ENCODE measurements around the gene DGKI. TPM values are rescaled to one million over a fixed set of nuclear protein-coding genes. Genes with fewer than 3 reads are reported as not detected.

The DGKI gene
- total RNA-seq, 5 donors from 2014 or later (not counting 1 experiment from before 2014, with no cell fraction given) = not detected

GRCh38 chr7:137482466-137482865, 364.3 kb downstream of the DGKI start:
- Histone ChIP-seq H3K4me1 (ENCODE audit: control insufficient read depth in 1 of 2, extremely low read depth in 1 of 2, insufficient read depth in 2 of 2, low read length in 2 of 2) (no peaks in the 10 kb centered on the region), H3K27me3 (replicated peaks in 1 of 2; ENCODE audit: control insufficient read depth in 2 of 2, extremely low read depth in 1 of 2, insufficient read depth in 2 of 2, low read length in 1 of 2) (no peaks in the 10 kb centered on the region), H3K27ac (ENCODE audit: low read length) (no peak overlapping the region), H3K4me3 (ENCODE audit: control insufficient read depth in 1 of 2, extremely low read depth in 1 of 2, low read length in 1 of 2) (no peak overlapping the region), H3K36me3 (ENCODE audit: control insufficient read depth in 2 of 2, extremely low read depth in 1 of 2, insufficient read depth in 1 of 2, low read length in 1 of 2) (no peaks in the 10 kb centered on the region), H3K9me3 (no peaks in the 10 kb centered on the region)
- Mint-ChIP-seq H3K27ac (no peak overlapping the region), H3K4me1 (no peaks in the 10 kb centered on the region), H3K36me3 (no peaks in the 10 kb centered on the region), H3K9me3 (peaks cover 0 to 3% (median 2%) of the 10 kb centered on the region in 3 donors), H3K4me3 (no peak overlapping the region), H3K27me3 (no peaks in the 10 kb centered on the region)
- ChIA-PET CTCF (no interaction called here), POLR2A (no interaction called here)
- ATAC-seq (replicated peaks in 1 of 4) = no peak
- 59% methylated on average over 3 of the region's 4 CpGs for WGBS (ENCODE audit: insufficient coverage)
- no peak for DNase-seq

GRCh38 chr7:137480824-137481365, 365.9 kb downstream of the DGKI start:
- no peaks in the 10 kb centered on the region for H3K36me3 Mint-ChIP-seq
- peaks cover 0 to 3% (median 2%) of the 10 kb centered on the region in 3 donors for H3K9me3 Mint-ChIP-seq
- no peaks in the 10 kb centered on the region for H3K9me3 ChIP-seq
- H3K4me1 Mint-ChIP-seq = no peaks in the 10 kb centered on the region
- no peak for DNase-seq
- no peak overlapping the region for H3K4me3 Mint-ChIP-seq
- no peaks in the 10 kb centered on the region for H3K27me3 Mint-ChIP-seq
- no peak for ATAC-seq (replicated peaks in 1 of 4)
- no peaks in the 10 kb centered on the region for H3K4me1 ChIP-seq (ENCODE audit: control insufficient read depth in 1 of 2, extremely low read depth in 1 of 2, insufficient read depth in 2 of 2, low read length in 2 of 2)
- no peak overlapping the region for H3K27ac Mint-ChIP-seq
- ChIA-PET CTCF (no interaction called here), POLR2A (interaction anchor here in 1 of 2 donors (0.6 kb wide), 1 partner anchor 44 kb away, joined by 3 read pairs; no protein-coding TSS in a partner anchor)
- no peak overlapping the region for H3K4me3 ChIP-seq (ENCODE audit: control insufficient read depth in 1 of 2, extremely low read depth in 1 of 2, low read length in 1 of 2)
- WGBS (ENCODE audit: insufficient coverage) = no CpG with 5 or more reads among the region's 3 CpGs
- no peaks in the 10 kb centered on the region for H3K27me3 ChIP-seq (replicated peaks in 1 of 2; ENCODE audit: control insufficient read depth in 2 of 2, extremely low read depth in 1 of 2, insufficient read depth in 2 of 2, low read length in 1 of 2)
- no peak overlapping the region for H3K27ac ChIP-seq (ENCODE audit: low read length)
- no peaks in the 10 kb centered on the region for H3K36me3 ChIP-seq (ENCODE audit: control insufficient read depth in 2 of 2, extremely low read depth in 1 of 2, insufficient read depth in 1 of 2, low read length in 1 of 2)

- H3K27me3 ChIP-seq (replicated peaks in 1 of 2; ENCODE audit: control insufficient read depth in 2 of 2, extremely low read depth in 1 of 2, insufficient read depth in 2 of 2, low read length in 1 of 2) = no peaks in the 10 kb centered on the region
- CTCF ChIA-PET = no interaction called here
- H3K9me3 Mint-ChIP-seq = peaks cover 0 to 3% (median 2%) of the 10 kb centered on the region in 3 donors
Measured at GRCh38 chr7:137480401-137480800, 366.4 kb downstream of the DGKI start.

GRCh38 chr7:137476937-137477336, 369.8 kb downstream of the DGKI start:
- ATAC-seq (replicated peaks in 1 of 4) = no peak
- DNase-seq = no peak
- no peaks in the 10 kb centered on the region for H3K9me3 Mint-ChIP-seq
- POLR2A ChIA-PET = no interaction called here
- no peak overlapping the region for H3K27ac ChIP-seq (ENCODE audit: low read length)
- no peaks in the 10 kb centered on the region for H3K27me3 ChIP-seq (replicated peaks in 1 of 2; ENCODE audit: control insufficient read depth in 2 of 2, extremely low read depth in 1 of 2, insufficient read depth in 2 of 2, low read length in 1 of 2)
- H3K4me3 ChIP-seq (ENCODE audit: control insufficient read depth in 1 of 2, extremely low read depth in 1 of 2, low read length in 1 of 2) = no peak overlapping the region
- H3K9me3 ChIP-seq = no peaks in the 10 kb centered on the region
- no peak overlapping the region for H3K4me3 Mint-ChIP-seq
- H3K36me3 ChIP-seq (ENCODE audit: control insufficient read depth in 2 of 2, extremely low read depth in 1 of 2, insufficient read depth in 1 of 2, low read length in 1 of 2) = no peaks in the 10 kb centered on the region
- H3K27ac Mint-ChIP-seq = no peak overlapping the region
- WGBS (ENCODE audit: insufficient coverage) = no CpG with 5 or more reads among the region's 1 CpG
- H3K36me3 Mint-ChIP-seq = no peaks in the 10 kb centered on the region
- CTCF ChIA-PET = no interaction called here
- H3K27me3 Mint-ChIP-seq = no peaks in the 10 kb centered on the region
- no peaks in the 10 kb centered on the region for H3K4me1 Mint-ChIP-seq
- H3K4me1 ChIP-seq (ENCODE audit: control insufficient read depth in 1 of 2, extremely low read depth in 1 of 2, insufficient read depth in 2 of 2, low read length in 2 of 2) = no peaks in the 10 kb centered on the region

More at GRCh38 chr7:137480401-137480800, 366.4 kb downstream of the DGKI start:
- no peaks in the 10 kb centered on the region for H3K4me1 ChIP-seq (ENCODE audit: control insufficient read depth in 1 of 2, extremely low read depth in 1 of 2, insufficient read depth in 2 of 2, low read length in 2 of 2)
- Mint-ChIP-seq H3K27ac (no peak overlapping the region), H3K27me3 (no peaks in the 10 kb centered on the region), H3K4me3 (no peak overlapping the region), H3K4me1 (no peaks in the 10 kb centered on the region), H3K36me3 (no peaks in the 10 kb centered on the region)
- no peak overlapping the region for H3K27ac ChIP-seq (ENCODE audit: low read length)
- no peaks in the 10 kb centered on the region for H3K9me3 ChIP-seq
- no peak overlapping the region for H3K4me3 ChIP-seq (ENCODE audit: control insufficient read depth in 1 of 2, extremely low read depth in 1 of 2, low read length in 1 of 2)
- WGBS (ENCODE audit: insufficient coverage) = no CpG with 5 or more reads among the region's 1 CpG
- POLR2A ChIA-PET = no interaction called here
- H3K36me3 ChIP-seq (ENCODE audit: control insufficient read depth in 2 of 2, extremely low read depth in 1 of 2, insufficient read depth in 1 of 2, low read length in 1 of 2) = no peaks in the 10 kb centered on the region
- no peak for DNase-seq
- ATAC-seq (replicated peaks in 1 of 4) = no peak

GRCh38 chr7:137475966-137476365, 370.8 kb downstream of the DGKI start:
- CTCF ChIA-PET = no interaction called here
- H3K36me3 Mint-ChIP-seq = no peaks in the 10 kb centered on the region
- H3K36me3 ChIP-seq (ENCODE audit: control insufficient read depth in 2 of 2, extremely low read depth in 1 of 2, insufficient read depth in 1 of 2, low read length in 1 of 2) = no peaks in the 10 kb centered on the region
- H3K4me1 ChIP-seq (ENCODE audit: control insufficient read depth in 1 of 2, extremely low read depth in 1 of 2, insufficient read depth in 2 of 2, low read length in 2 of 2) = no peaks in the 10 kb centered on the region
- H3K27ac Mint-ChIP-seq = no peak overlapping the region
- DNase-seq (no peak), ATAC-seq (replicated peaks in 1 of 4) (no peak)
- POLR2A ChIA-PET = no interaction called here
- H3K4me3 ChIP-seq (ENCODE audit: control insufficient read depth in 1 of 2, extremely low read depth in 1 of 2, low read length in 1 of 2) = no peak overlapping the region
- H3K27me3 Mint-ChIP-seq = no peaks in the 10 kb centered on the region
- 75% methylated on average over 5 of the region's 7 CpGs for WGBS (ENCODE audit: insufficient coverage)
- no peaks in the 10 kb centered on the region for H3K4me1 Mint-ChIP-seq
- no peaks in the 10 kb centered on the region for H3K9me3 Mint-ChIP-seq
- no peak overlapping the region for H3K27ac ChIP-seq (ENCODE audit: low read length)
- no peaks in the 10 kb centered on the region for H3K27me3 ChIP-seq (replicated peaks in 1 of 2; ENCODE audit: control insufficient read depth in 2 of 2, extremely low read depth in 1 of 2, insufficient read depth in 2 of 2, low read length in 1 of 2)
- no peaks in the 10 kb centered on the region for H3K9me3 ChIP-seq
- no peak overlapping the region for H3K4me3 Mint-ChIP-seq

- H3K27me3 Mint-ChIP-seq = no peaks in the 10 kb centered on the region
- ChIA-PET POLR2A (no interaction called here), CTCF (no interaction called here)
- no peaks in the 10 kb centered on the region for H3K9me3 ChIP-seq
- DNase-seq (no peak), ATAC-seq (replicated peaks in 1 of 4) (no peak)
- H3K36me3 Mint-ChIP-seq = no peaks in the 10 kb centered on the region
- H3K4me1 Mint-ChIP-seq = no peaks in the 10 kb centered on the region
- no peak overlapping the region for H3K27ac ChIP-seq (ENCODE audit: low read length)
- no peaks in the 10 kb centered on the region for H3K4me1 ChIP-seq (ENCODE audit: control insufficient read depth in 1 of 2, extremely low read depth in 1 of 2, insufficient read depth in 2 of 2, low read length in 2 of 2)
- H3K36me3 ChIP-seq (ENCODE audit: control insufficient read depth in 2 of 2, extremely low read depth in 1 of 2, insufficient read depth in 1 of 2, low read length in 1 of 2) = no peaks in the 10 kb centered on the region
- no peak overlapping the region for H3K4me3 Mint-ChIP-seq
- no peak overlapping the region for H3K27ac Mint-ChIP-seq
- WGBS (ENCODE audit: insufficient coverage) = 69% methylated on average over 4 of the region's 11 CpGs
- no peak overlapping the region for H3K4me3 ChIP-seq (ENCODE audit: control insufficient read depth in 1 of 2, extremely low read depth in 1 of 2, low read length in 1 of 2)
- H3K27me3 ChIP-seq (replicated peaks in 1 of 2; ENCODE audit: control insufficient read depth in 2 of 2, extremely low read depth in 1 of 2, insufficient read depth in 2 of 2, low read length in 1 of 2) = no peaks in the 10 kb centered on the region
- H3K9me3 Mint-ChIP-seq = no peaks in the 10 kb centered on the region
Measured at GRCh38 chr7:137474540-137475026, 372.2 kb downstream of the DGKI start.

- POLR2A ChIA-PET = no interaction called here
- WGBS (ENCODE audit: insufficient coverage) = 58% methylated on average over 2 of the region's 3 CpGs
- Histone ChIP-seq H3K27ac (ENCODE audit: low read length) (no peak overlapping the region), H3K9me3 (no peaks in the 10 kb centered on the region), H3K36me3 (ENCODE audit: control insufficient read depth in 2 of 2, extremely low read depth in 1 of 2, insufficient read depth in 1 of 2, low read length in 1 of 2) (no peaks in the 10 kb centered on the region), H3K4me3 (ENCODE audit: control insufficient read depth in 1 of 2, extremely low read depth in 1 of 2, low read length in 1 of 2) (no peak overlapping the region), H3K27me3 (replicated peaks in 1 of 2; ENCODE audit: control insufficient read depth in 2 of 2, extremely low read depth in 1 of 2, insufficient read depth in 2 of 2, low read length in 1 of 2) (no peaks in the 10 kb centered on the region), H3K4me1 (ENCODE audit: control insufficient read depth in 1 of 2, extremely low read depth in 1 of 2, insufficient read depth in 2 of 2, low read length in 2 of 2) (no peaks in the 10 kb centered on the region)
- no peaks in the 10 kb centered on the region for H3K9me3 Mint-ChIP-seq
- ATAC-seq (replicated peaks in 1 of 4) (no peak), DNase-seq (no peak)
- no peaks in the 10 kb centered on the region for H3K4me1 Mint-ChIP-seq
- peaks cover 1 to 3% of the 10 kb centered on the region in 2 donors for H3K27me3 Mint-ChIP-seq
- H3K27ac Mint-ChIP-seq = no peak overlapping the region
- H3K4me3 Mint-ChIP-seq = no peak overlapping the region
- H3K36me3 Mint-ChIP-seq = no peaks in the 10 kb centered on the region
- CTCF ChIA-PET = no interaction called here
Measured at GRCh38 chr7:137471128-137471527, 375.6 kb downstream of the DGKI start.

All from T-cell (primary cell).